Lower leg skin (tissue), 4 donors: ENCODE results near the gene KRT33A. TPM values are rescaled to one million over a fixed set of nuclear protein-coding genes. Genes with fewer than 3 reads are reported as not detected.
"Not testable (repeated sequence)": the region's sequence is repeated elsewhere in the genome, so short reads cannot be mapped to it uniquely, and the experiment has no call there.

Experiments
- DNase-seq, 2 donors: peaks; one replicate each; pipeline ENCODE4 v3.0.0-alpha.2; 2019; ENCODE audit warnings: low spot score in 2 of 2
- H3K4me3 ChIP-seq: fragments of 200-600 bp; sonication (generic); 2 replicates; pipeline ENCODE4 v1.5.1; 2017; ENCODE audit warnings: mild to moderate bottlenecking, low read depth; ENCODE audit not compliant: poor library complexity, severe bottlenecking
- POLR2A ChIP-seq, 2 donors: fragments of 450-650 bp; IDR thresholded peaks; one replicate each; pipeline ENCODE4 v1.6.1; 2016 to 2017; ENCODE audit warnings: antibody characterized with exemption in 2 of 2, mild to moderate bottlenecking in 1 of 2, moderate library complexity in 1 of 2
- WGBS, 2 donors: methylation state at CpG; one replicate each; pipeline ENCODE4 v1.1.5; 2018; 5-methylcytosine and 5-hydroxymethylcytosine counted together
- intact Hi-C: fragments of 100-400 bp; cut with DNase I; formaldehyde crosslinking; loops from one replicate; pipeline ENCODE4 v1.15.0; 2023; ENCODE audit warnings: low total_unique reads
- total RNA-seq, 4 donors: library from RNA; depleted of rRNA; stranded (reverse); fragments of >200 nt; gene quantifications; one replicate each; pipeline ENCODE4 v1.1.0, GENCODE V29; 2016
- TF ChIP-seq, protein P1 (sequence below), 3 donors: fragments of 450-650 bp; IDR thresholded peaks; one replicate each; pipeline ENCODE4 v1.5.1; 2016; ENCODE audit warnings: antibody characterized with exemption in 3 of 3, mild to moderate bottlenecking in 3 of 3, moderate library complexity in 2 of 3

KRT33A gene
- total RNA-seq = 10 to 100 TPM in 2 of 4 donors, under 1 TPM in 1, not detected in 1; 0.25 to 73.9 (median 11.0) TPM

DNA sequence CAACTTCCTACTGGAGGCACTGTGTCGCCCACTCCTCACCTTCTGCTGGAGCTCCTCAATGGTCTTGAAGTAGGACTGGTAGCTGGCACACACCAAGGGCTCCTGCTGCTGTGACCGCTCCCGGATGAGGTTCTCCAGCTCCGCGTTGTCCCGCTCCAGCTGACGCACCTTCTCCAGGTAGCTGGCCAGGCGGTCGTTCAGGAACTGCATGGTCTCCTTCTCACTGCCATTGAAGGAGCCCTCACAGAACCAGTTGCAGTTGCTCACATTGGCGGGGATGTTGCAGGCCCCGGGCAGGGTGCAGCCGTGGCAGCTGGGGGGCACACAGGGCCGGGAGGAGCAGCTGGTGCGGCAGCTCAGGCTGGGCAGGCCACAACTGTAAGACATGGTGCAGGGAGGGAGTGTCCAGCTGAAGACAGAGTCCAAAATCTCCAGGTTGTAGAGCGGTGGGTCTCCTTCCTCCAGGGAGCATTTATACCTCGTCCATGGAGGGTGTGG is at the start of gene KRT33A:
KRT33A (minus strand) TSS at position 448 of the 498 bp plus-strand sequence; CDS start at position 387, 61 bp downstream.
- intact Hi-C loops, DNase-seq, H3K4me3 ChIP-seq: not testable (repeated sequence)
- WGBS, 2 donors = 92 to 93% methylated on average over 16 of the region's 16 CpGs

DNA sequence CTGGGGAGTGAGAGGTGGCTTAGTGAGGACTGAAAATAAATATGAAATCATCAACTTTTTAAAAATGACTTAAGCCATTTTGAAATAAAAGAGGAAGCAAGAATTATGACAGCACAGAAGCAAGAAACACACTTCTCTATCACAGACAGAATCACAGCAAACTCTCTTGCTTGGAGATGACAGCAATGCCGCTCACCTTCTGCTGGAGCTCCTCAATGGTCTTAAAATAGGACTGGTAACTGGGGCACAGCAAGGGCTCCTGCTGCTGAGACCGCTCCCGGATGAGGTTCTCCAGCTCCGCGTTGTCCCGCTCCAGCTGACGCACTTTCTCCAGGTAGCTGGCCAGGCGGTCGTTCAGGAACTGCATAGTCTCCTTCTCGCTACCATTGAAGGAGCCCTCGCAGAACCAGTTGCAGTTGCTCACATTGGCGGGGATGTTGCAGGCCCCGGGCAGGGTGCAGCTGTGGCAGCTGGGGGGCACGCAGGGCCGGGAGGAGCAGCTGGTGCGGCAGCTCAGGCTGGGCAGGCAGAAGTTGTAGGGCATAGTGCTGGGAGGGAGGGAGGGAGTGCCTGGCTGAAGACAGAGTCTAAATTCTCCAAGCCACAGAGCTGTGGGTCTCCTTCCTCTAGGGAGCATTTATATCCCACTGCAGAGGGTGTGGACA is 46.5 kb upstream of the KRT33A start, which contains the start of gene KRT31:
KRT31 (minus strand) TSS at position 613 of the 665 bp plus-strand sequence; CDS start at position 544, 69 bp downstream.
- WGBS, 2 donors = 36 to 66% methylated on average over 16 of the region's 16 CpGs
- DNase-seq = no peak
- no peak within 1 kb of the TSS for H3K4me3 ChIP-seq
- intact Hi-C loops = no loop called here
- TF ChIP-seq POLR2A (IDR thresholded peaks at IDR 0.05) = no peak
- TF ChIP-seq, protein P1, sequence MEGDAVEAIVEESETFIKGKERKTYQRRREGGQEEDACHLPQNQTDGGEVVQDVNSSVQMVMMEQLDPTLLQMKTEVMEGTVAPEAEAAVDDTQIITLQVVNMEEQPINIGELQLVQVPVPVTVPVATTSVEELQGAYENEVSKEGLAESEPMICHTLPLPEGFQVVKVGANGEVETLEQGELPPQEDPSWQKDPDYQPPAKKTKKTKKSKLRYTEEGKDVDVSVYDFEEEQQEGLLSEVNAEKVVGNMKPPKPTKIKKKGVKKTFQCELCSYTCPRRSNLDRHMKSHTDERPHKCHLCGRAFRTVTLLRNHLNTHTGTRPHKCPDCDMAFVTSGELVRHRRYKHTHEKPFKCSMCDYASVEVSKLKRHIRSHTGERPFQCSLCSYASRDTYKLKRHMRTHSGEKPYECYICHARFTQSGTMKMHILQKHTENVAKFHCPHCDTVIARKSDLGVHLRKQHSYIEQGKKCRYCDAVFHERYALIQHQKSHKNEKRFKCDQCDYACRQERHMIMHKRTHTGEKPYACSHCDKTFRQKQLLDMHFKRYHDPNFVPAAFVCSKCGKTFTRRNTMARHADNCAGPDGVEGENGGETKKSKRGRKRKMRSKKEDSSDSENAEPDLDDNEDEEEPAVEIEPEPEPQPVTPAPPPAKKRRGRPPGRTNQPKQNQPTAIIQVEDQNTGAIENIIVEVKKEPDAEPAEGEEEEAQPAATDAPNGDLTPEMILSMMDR (IDR thresholded peaks at IDR 0.05) = no peak

DNA sequence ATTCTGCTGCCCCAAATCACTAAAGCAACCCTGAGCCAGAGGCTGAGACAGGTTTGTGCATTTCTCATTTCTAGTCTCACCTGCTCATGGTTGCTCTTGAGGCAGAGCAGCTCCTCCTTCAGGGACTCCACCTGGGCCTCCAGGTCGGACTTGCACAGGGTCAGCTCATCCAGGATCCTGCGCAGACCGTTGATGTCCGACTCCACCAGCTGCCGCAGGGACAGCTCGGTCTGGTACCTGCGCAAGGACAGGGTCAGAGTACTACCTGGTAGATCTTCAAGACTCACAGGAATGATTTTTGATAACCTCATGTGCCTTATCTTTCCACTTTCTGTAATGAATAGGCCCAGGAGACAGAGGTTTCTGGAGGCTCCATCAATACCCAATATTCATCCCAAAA is 45.7 kb upstream of the KRT33A start:
- no peak for DNase-seq
- intact Hi-C loops = no loop called here
- H3K4me3 ChIP-seq = no peak overlapping the region
- no peak for TF ChIP-seq POLR2A (IDR thresholded peaks at IDR 0.05)
- TF ChIP-seq, protein P1 (IDR thresholded peaks at IDR 0.05) = no peak
- 52 to 74% methylated on average over 7 of the region's 7 CpGs for WGBS, 2 donors

DNA sequence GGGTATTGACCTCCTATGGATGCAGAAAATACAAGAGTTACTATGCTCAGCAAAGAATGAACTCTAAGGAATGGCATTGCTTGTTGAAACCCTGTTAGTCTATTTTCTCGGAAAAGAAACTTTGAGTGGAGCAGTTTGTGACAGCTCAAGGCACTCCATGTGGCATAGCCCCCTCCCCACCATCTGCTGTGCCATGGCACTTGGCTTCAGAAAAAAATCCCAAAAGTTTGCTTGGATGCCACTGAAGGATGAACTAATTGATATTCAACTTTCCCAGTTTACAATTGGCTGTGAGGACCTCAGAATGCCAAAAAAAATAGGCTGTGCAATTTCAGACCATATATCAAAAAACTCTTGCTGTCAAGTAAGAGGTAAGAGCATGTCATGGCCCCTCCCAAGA is 45.0 kb upstream of the KRT33A start:
- 50 to 82% methylated on average over 1 of the region's 1 CpG for WGBS, 2 donors

DNA sequence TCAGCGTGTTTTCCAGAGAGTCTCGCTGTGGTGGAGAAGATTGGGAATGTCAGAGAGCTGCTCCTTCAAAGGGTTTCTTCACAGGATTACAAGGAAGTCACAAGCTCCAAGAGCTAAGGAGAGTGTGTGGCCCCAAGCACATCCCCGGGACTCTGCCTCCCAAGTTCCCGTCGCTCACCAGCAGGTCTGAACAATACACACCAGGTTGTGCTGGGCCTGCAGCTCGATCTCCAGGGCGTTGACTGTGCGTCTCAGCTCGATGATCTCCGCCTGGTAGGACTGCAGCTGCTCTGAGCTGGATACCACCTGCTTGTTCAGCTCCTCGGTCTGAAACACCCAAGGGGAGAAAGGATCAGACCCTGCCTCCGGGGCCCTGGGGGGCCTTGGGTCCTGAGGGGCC is 44.4 kb upstream of the KRT33A start:
- DNase-seq, intact Hi-C loops, H3K4me3 ChIP-seq: not testable (repeated sequence)
- 49 to 52% methylated on average over 4 to 5 of the region's 12 CpGs for WGBS, 2 donors

More for the DNA sequence above, 45.0 kb upstream of the KRT33A start:
- no peak for DNase-seq
- intact Hi-C loops = no loop called here
- H3K4me3 ChIP-seq = no peak overlapping the region
- TF ChIP-seq, protein P1 (IDR thresholded peaks at IDR 0.05) = no peak

DNA sequence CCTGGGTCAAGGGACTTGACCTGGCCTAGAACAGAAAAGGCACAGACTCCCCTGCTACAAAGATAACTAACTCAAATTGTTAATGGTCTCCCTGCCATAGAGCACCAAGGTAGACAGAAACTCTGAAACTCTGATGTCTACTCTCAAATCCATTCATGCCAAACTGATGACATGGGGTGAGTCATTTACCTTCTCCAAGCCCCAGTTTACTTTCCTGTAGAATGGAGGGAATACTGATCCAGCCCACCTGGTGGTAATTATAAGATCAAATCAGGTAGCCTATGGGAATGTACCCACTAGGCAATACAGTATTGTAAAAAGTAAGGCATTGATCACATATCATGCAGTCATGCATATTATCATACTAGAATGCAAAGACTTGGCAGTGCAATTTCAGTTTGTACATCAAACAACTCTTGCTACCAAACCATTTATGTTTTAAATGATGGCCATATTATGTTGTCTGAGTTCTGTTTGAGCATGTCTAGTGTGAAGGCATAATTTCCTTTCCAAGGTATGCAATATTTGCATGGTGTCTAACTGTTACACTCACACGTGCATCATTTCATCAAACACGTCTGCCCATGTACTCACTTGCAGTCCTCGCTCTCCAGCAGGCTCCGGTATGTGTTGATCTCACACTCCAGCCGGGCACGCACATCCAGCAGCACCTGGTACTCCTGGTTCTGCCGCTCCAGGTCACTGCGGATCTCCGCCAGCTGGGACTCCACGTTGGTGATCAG is 43.8 kb upstream of the KRT33A start:
- 46 to 57% methylated on average over 10 of the region's 10 CpGs for WGBS, 2 donors
- TF ChIP-seq POLR2A (IDR thresholded peaks at IDR 0.05) = no peak
- TF ChIP-seq, protein P1 (IDR thresholded peaks at IDR 0.05) = no peak
- DNase-seq = peak in 1 of 2 donors; percentile 37
- intact Hi-C loops = no loop called here
- H3K4me3 ChIP-seq = no peak overlapping the region
